Astrocyte (in vitro differentiated cells and primary cell): ENCODE results near the gene ABHD13. TPM values are rescaled to one million over a fixed set of nuclear protein-coding genes. Genes with fewer than 3 reads are reported as not detected.
A peak's percentile ranks its signal among the peaks of the same experiment; 100 is the strongest.

Experiments
- DNase-seq: peaks from one replicate; pipeline ENCODE4 v3.0.0-alpha.2; 2010; ENCODE audit warnings: low read depth
- FAIRE-seq: peaks from 2 replicates; lab custom pipeline; 2011; peaks lifted over from hg19 to GRCh38; lab: Jason Lieb, UNC
- H2AFZ ChIP-seq: 2 replicates; pipeline ENCODE4 v1.6.0; 2012; ENCODE audit warnings: low read depth, low read length, inconsistent platforms
- H3K27ac ChIP-seq: 2 replicates; pipeline ENCODE4 v1.5.1; 2011; ENCODE audit warnings: low read depth, low read length, inconsistent platforms
- H3K27me3 ChIP-seq: 2 replicates; pipeline ENCODE4 v1.6.0; 2011; ENCODE audit warnings: low read length, inconsistent platforms; ENCODE audit not compliant: insufficient read depth
- H3K36me3 ChIP-seq: 2 replicates; pipeline ENCODE4 v1.5.1; 2011; ENCODE audit warnings: low read length, inconsistent platforms; ENCODE audit not compliant: insufficient read depth
- H3K4me1 ChIP-seq: 2 replicates; pipeline ENCODE4 v1.5.1; 2011; ENCODE audit warnings: low read length, inconsistent platforms; ENCODE audit not compliant: insufficient read depth
- H3K4me2 ChIP-seq: 2 replicates; pipeline ENCODE4 v1.6.0; 2012; ENCODE audit warnings: low read length, inconsistent platforms
- H3K4me3 ChIP-seq: 2 replicates; pipeline ENCODE4 v1.5.1; 2011; ENCODE audit warnings: low read depth, mild to moderate bottlenecking, low read length, inconsistent platforms; ENCODE audit not compliant: insufficient read depth
- H3K79me2 ChIP-seq: 2 replicates; pipeline ENCODE4 v1.6.0; 2012; ENCODE audit warnings: mild to moderate bottlenecking, low read length, inconsistent platforms; ENCODE audit not compliant: insufficient read depth
- H3K9ac ChIP-seq: 2 replicates; pipeline ENCODE4 v1.6.0; 2012; ENCODE audit warnings: mild to moderate bottlenecking, low read length, inconsistent platforms
- H3K9me3 ChIP-seq: 2 replicates; pipeline ENCODE4 v1.5.1; 2012; ENCODE audit warnings: low read depth, mild to moderate bottlenecking, low read length, inconsistent platforms; ENCODE audit not compliant: insufficient read depth
- H4K20me1 ChIP-seq: 2 replicates; pipeline ENCODE4 v1.6.0; 2012; ENCODE audit warnings: low read length, inconsistent platforms; ENCODE audit not compliant: insufficient read depth
- H3K27ac Mint-ChIP-seq: one replicate; pipeline ENCODE4 v1.8.0; 2021; ENCODE audit warnings: mild to moderate bottlenecking, mixed read lengths; ENCODE audit not compliant: unreplicated experiment
- H3K27me3 Mint-ChIP-seq: one replicate; pipeline ENCODE4 v1.8.0; 2021; ENCODE audit warnings: low read depth, mixed read lengths; ENCODE audit not compliant: unreplicated experiment
- H3K36me3 Mint-ChIP-seq: one replicate; pipeline ENCODE4 v1.8.0; 2021; ENCODE audit warnings: low read depth, mixed read lengths; ENCODE audit not compliant: unreplicated experiment
- H3K4me1 Mint-ChIP-seq: one replicate; pipeline ENCODE4 v1.8.0; 2021; ENCODE audit warnings: low read depth, mixed read lengths; ENCODE audit not compliant: unreplicated experiment
- H3K4me3 Mint-ChIP-seq: one replicate; pipeline ENCODE4 v1.8.0; 2021; ENCODE audit warnings: mild to moderate bottlenecking, moderate library complexity, mixed read lengths; ENCODE audit not compliant: unreplicated experiment
- H3K9me3 Mint-ChIP-seq: one replicate; pipeline ENCODE4 v1.8.0; 2021; ENCODE audit warnings: mild to moderate bottlenecking, mixed read lengths; ENCODE audit not compliant: unreplicated experiment
- CTCF ChIP-seq: IDR thresholded peaks from 2 replicates; pipeline ENCODE4 v1.5.1; 2011; ENCODE audit warnings: low read depth, mild to moderate bottlenecking, inconsistent platforms, low read length, moderate library complexity; ENCODE audit not compliant: insufficient read depth
- EZH2 ChIP-seq: IDR thresholded peaks from 2 replicates; pipeline ENCODE4 v1.6.1; 2012; ENCODE audit warnings: mild to moderate bottlenecking, low read length, inconsistent platforms; ENCODE audit not compliant: insufficient read depth
- total RNA-seq: library from RNA; stranded (reverse); gene quantifications from 2 replicates; pipeline ENCODE4 v1.2.1, GENCODE V29; 2021

Gene ABHD13
- total RNA-seq, 1 donor from 2014 or later = 8.5 TPM

GRCh38 chr13:108195861-108196260 is 22.3 kb upstream of the ABHD13 start:
- no peak for DNase-seq
- H3K27me3 ChIP-seq = no peaks in the 10 kb centered on the region
- H3K9ac ChIP-seq = no peak overlapping the region
- no peaks in the 10 kb centered on the region for H4K20me1 ChIP-seq
- Mint-ChIP-seq H3K36me3 (no peaks in the 10 kb centered on the region), H3K4me3 (no peak overlapping the region), H3K9me3 (peaks cover 5% of the 10 kb centered on the region), H3K27ac (no peak overlapping the region), H3K27me3 (no peaks in the 10 kb centered on the region), H3K4me1 (peaks cover 3% of the 10 kb centered on the region)
- no peaks in the 10 kb centered on the region for H3K79me2 ChIP-seq
- H3K36me3 ChIP-seq = no peaks in the 10 kb centered on the region
- H3K4me2 ChIP-seq = no peak overlapping the region
- FAIRE-seq = no peak
- H3K27ac ChIP-seq = no peak overlapping the region
- H2AFZ ChIP-seq = no peak overlapping the region
- H3K4me3 ChIP-seq = no peak overlapping the region
- no peaks in the 10 kb centered on the region for H3K4me1 ChIP-seq
- H3K9me3 ChIP-seq = peaks cover 5% of the 10 kb centered on the region
- TF ChIP-seq EZH2 = no peak
- no peak for TF ChIP-seq CTCF

- Mint-ChIP-seq H3K36me3 (no peaks in the 10 kb centered on the region), H3K4me3 (no peak overlapping the region), H3K9me3 (peaks cover 2% of the 10 kb centered on the region), H3K27ac (no peak overlapping the region), H3K4me1 (peaks cover 6% of the 10 kb centered on the region), H3K27me3 (no peaks in the 10 kb centered on the region)
- Histone ChIP-seq H3K27me3 (no peaks in the 10 kb centered on the region), H3K9me3 (no peaks in the 10 kb centered on the region), H3K4me3 (no peak overlapping the region), H3K36me3 (no peaks in the 10 kb centered on the region), H3K9ac (no peak overlapping the region), H3K4me1 (no peaks in the 10 kb centered on the region), H3K79me2 (no peaks in the 10 kb centered on the region), H3K4me2 (no peak overlapping the region), H3K27ac (no peak overlapping the region), H2AFZ (no peak overlapping the region), H4K20me1 (no peaks in the 10 kb centered on the region)
- no peak for FAIRE-seq
- no peak for TF ChIP-seq CTCF
- TF ChIP-seq EZH2 = no peak
- DNase-seq = peak; percentile 44
Measured at GRCh38 chr13:108200781-108201398, 17.3 kb upstream of the ABHD13 start.

- Histone ChIP-seq H2AFZ (no peak overlapping the region), H3K27me3 (no peaks in the 10 kb centered on the region), H3K9ac (no peak overlapping the region), H4K20me1 (no peaks in the 10 kb centered on the region), H3K4me3 (no peak overlapping the region), H3K27ac (no peak overlapping the region), H3K4me2 (no peak overlapping the region), H3K79me2 (no peaks in the 10 kb centered on the region), H3K4me1 (peaks cover 6% of the 10 kb centered on the region), H3K9me3 (no peaks in the 10 kb centered on the region), H3K36me3 (peaks cover 15% of the 10 kb centered on the region)
- no peak overlapping the region for H3K4me3 Mint-ChIP-seq
- DNase-seq (no peak), FAIRE-seq (no peak)
- H3K36me3 Mint-ChIP-seq = peaks cover 9% of the 10 kb centered on the region
- H3K9me3 Mint-ChIP-seq = no peaks in the 10 kb centered on the region
- no peaks in the 10 kb centered on the region for H3K27me3 Mint-ChIP-seq
- peaks cover 5% of the 10 kb centered on the region for H3K4me1 Mint-ChIP-seq
- no peak overlapping the region for H3K27ac Mint-ChIP-seq
- TF ChIP-seq EZH2 (no peak), CTCF (no peak)
Measured at GRCh38 chr13:108210551-108210950, 7.6 kb upstream of the ABHD13 start.
